A673 (cell line): Measurements from ENCODE around the gene TRAM2. TPM values are rescaled to one million over a fixed set of nuclear protein-coding genes. Genes with fewer than 3 reads are reported as not detected.

Experiments
- BruUV-seq: library from RNA; stranded (reverse); fragments of 400-500 nt; replicated peaks from 2 replicates; lab custom pipeline; 2021; lab: Mats Ljungman, UMichigan
- CTCF ChIA-PET: fragments of 300-600 bp; sonication (Branson Sonifier 250); formaldehyde crosslinking; loops from one replicate; lab custom pipeline; 2022; ENCODE audit warnings: antibody characterized with exemption; lab: Charles Lee
- POLR2A ChIA-PET: fragments of 300-600 bp; sonication (Branson Sonifier 250); formaldehyde crosslinking; loops from one replicate; lab custom pipeline; 2022; ENCODE audit warnings: antibody characterized with exemption; ENCODE audit not compliant: low non-redundant PET; lab: Charles Lee
- DNase-seq: peaks from one replicate; pipeline ENCODE4 v3.0.0-alpha.2; 2015; ENCODE audit warnings: low spot score
- H3K27ac ChIP-seq: fragments of 200-600 bp; sonication (generic); 2 replicates; pipeline ENCODE4 v1.5.1; 2016; ENCODE audit warnings: mixed run types, low read depth, mild to moderate bottlenecking, mixed read lengths, antibody characterized with exemption, low read length; ENCODE audit not compliant: poor library complexity, severe bottlenecking
- H3K27me3 ChIP-seq: fragments of 200-600 bp; sonication (generic); replicated peaks from 2 replicates; pipeline ENCODE4 v1.6.1; 2017; ENCODE audit warnings: mixed run types, low read depth, mild to moderate bottlenecking, mixed read lengths, antibody characterized with exemption, low read length; ENCODE audit not compliant: insufficient read depth, poor library complexity
- H3K36me3 ChIP-seq: fragments of 200-600 bp; sonication (generic); 2 replicates; pipeline ENCODE4 v1.6.1; 2016; ENCODE audit warnings: mixed run types, mild to moderate bottlenecking, mixed read lengths, antibody characterized with exemption, low read length; ENCODE audit not compliant: insufficient read depth, poor library complexity, severe bottlenecking
- H3K4me1 ChIP-seq: fragments of 200-600 bp; sonication (generic); 2 replicates; pipeline ENCODE4 v1.6.1; 2017; ENCODE audit warnings: mixed run types, mild to moderate bottlenecking, mixed read lengths, antibody characterized with exemption, low read length; ENCODE audit not compliant: insufficient read depth, poor library complexity, severe bottlenecking
- H3K4me3 ChIP-seq: fragments of 200-600 bp; sonication (generic); 2 replicates; pipeline ENCODE4 v1.5.1; 2016; ENCODE audit warnings: low read depth, mixed run types, mild to moderate bottlenecking, mixed read lengths, low read length; ENCODE audit not compliant: poor library complexity, severe bottlenecking
- H3K9me3 ChIP-seq: fragments of 200-600 bp; sonication (generic); 2 replicates; pipeline ENCODE4 v1.6.1; 2016; ENCODE audit warnings: mixed run types, low read depth, mild to moderate bottlenecking, mixed read lengths, antibody characterized with exemption, low read length; ENCODE audit not compliant: poor library complexity, severe bottlenecking
- EZH2 ChIP-seq: fragments of 200-600 bp; sonication (generic); IDR thresholded peaks from 2 replicates; pipeline ENCODE4 v1.6.1; 2017; ENCODE audit warnings: borderline replicate concordance, low read depth, mild to moderate bottlenecking, mixed read lengths, antibody characterized with exemption, low read length; ENCODE audit not compliant: poor library complexity, severe bottlenecking
- intact Hi-C: fragments of 100-400 bp; cut with micrococcal nuclease; formaldehyde crosslinking; loops from one replicate; pipeline ENCODE4 v1.10.0; 2022; ENCODE audit not compliant: unreplicated experiment
- total RNA-seq: library from RNA; stranded (reverse); gene quantifications from 2 replicates; pipeline ENCODE4 v1.2.3, GENCODE V29; 2021
- TF ChIP-seq, protein P1 (sequence below): fragments of 300-800, 200-600 bp; sonication (generic); conservative IDR thresholded peaks from 2 replicates; pipeline ENCODE4 v1.5.1; 2017; ENCODE audit warnings: low read depth, mild to moderate bottlenecking, antibody characterized with exemption, low read length, moderate library complexity, mixed read lengths

Gene TRAM2
- total RNA-seq, 1 experiment from 2014 or later: 21.9 TPM

DNA sequence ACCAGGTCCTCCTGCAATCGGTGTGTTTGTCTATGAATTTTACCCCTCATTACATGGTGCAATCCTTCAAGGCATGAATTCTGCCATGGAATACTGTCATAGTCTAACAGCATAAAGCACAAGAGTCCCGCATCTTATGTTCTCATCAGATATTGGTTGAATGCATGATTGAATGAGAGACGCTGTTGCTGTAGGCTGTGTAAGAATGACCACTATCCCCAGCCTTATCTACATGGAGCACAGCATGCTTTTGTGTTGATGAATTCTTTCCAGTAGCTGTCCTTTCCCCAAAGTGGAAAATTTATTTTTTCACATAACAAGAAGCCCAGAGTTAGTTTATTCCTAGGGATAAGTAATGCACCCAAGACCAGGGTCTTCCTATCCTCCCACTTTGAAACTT, 5.6 kb upstream of the TRAM2 start:
- DNase-seq: no peak
- BruUV-seq: no TSS peak
- ChIA-PET POLR2A (no interaction called here), CTCF (no interaction called here)
- Histone ChIP-seq H3K36me3 (no peaks in the 10 kb centered on the region), H3K27me3 (no peaks in the 10 kb centered on the region), H3K4me1 (no peaks in the 10 kb centered on the region), H3K4me3 (no peak overlapping the region), H3K27ac (no peak overlapping the region), H3K9me3 (no peaks in the 10 kb centered on the region)
- intact Hi-C loops: no loop called here
- no peak for TF ChIP-seq EZH2

DNA sequence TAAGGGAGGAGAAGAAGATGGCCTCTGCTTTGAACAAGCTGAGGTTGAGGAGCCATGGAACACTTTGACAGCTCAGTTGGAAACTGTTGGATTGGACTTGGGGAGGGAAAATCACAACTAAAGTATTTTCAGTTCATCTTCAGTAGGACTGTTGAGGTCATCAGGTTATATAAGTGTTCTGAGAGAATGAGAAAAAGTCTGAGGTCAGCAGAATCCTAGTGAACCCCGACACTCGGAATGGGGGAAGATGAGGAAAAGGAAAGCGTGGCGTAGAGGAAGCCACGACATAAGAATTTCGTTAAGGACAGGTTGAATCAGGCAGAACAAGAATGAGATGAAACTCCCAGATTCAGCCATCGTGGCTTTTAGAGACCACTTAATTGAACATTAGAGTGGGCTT, 4.0 kb upstream of the TRAM2 start:
- intact Hi-C loops: no loop called here
- DNase-seq: no peak
- Histone ChIP-seq H3K4me1 (no peaks in the 10 kb centered on the region), H3K27me3 (no peaks in the 10 kb centered on the region), H3K27ac (no peak overlapping the region), H3K36me3 (no peaks in the 10 kb centered on the region), H3K9me3 (no peaks in the 10 kb centered on the region), H3K4me3 (no peak overlapping the region)
- ChIA-PET POLR2A (no interaction called here), CTCF (no interaction called here)
- BruUV-seq: no TSS peak
- TF ChIP-seq, protein P1, sequence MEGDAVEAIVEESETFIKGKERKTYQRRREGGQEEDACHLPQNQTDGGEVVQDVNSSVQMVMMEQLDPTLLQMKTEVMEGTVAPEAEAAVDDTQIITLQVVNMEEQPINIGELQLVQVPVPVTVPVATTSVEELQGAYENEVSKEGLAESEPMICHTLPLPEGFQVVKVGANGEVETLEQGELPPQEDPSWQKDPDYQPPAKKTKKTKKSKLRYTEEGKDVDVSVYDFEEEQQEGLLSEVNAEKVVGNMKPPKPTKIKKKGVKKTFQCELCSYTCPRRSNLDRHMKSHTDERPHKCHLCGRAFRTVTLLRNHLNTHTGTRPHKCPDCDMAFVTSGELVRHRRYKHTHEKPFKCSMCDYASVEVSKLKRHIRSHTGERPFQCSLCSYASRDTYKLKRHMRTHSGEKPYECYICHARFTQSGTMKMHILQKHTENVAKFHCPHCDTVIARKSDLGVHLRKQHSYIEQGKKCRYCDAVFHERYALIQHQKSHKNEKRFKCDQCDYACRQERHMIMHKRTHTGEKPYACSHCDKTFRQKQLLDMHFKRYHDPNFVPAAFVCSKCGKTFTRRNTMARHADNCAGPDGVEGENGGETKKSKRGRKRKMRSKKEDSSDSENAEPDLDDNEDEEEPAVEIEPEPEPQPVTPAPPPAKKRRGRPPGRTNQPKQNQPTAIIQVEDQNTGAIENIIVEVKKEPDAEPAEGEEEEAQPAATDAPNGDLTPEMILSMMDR: no peak
- no peak for TF ChIP-seq EZH2

DNA sequence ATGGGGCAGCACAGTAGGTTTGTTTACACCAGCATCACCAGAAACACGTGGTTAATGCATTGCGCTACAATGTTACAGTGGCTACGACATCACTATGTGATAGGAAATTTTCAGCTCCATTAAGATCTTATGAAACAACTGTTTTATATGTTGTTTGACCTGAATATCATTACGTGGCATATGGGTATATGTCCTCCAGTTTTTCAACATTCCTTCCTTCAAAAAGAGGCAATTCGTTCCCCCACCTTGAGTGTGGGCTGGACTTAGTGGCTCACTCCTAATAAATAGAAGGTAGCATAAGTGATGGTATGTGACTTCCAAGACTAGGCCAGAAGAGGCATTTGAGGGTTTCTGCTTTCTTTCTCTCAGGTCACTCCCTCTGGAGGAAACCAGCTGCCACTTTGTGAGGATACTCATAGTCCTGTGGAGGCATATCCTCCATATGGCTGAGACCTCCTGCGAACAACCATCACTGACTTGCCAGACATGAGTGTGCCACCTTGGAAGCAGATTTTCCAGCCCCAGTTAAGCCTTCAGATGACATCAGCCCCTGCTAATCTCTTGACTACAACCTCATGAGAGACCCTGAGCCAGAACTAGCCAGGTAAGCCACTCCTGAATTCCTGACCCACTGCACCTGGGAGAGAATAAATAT, 2.3 kb upstream of the TRAM2 start:
- Histone ChIP-seq H3K4me1 (peaks cover 3% of the 10 kb centered on the region), H3K9me3 (no peaks in the 10 kb centered on the region), H3K27me3 (no peaks in the 10 kb centered on the region), H3K27ac (no peak overlapping the region), H3K4me3 (no peak overlapping the region), H3K36me3 (no peaks in the 10 kb centered on the region)
- no TSS peak for BruUV-seq
- TF ChIP-seq EZH2: no peak
- TF ChIP-seq, protein P1: no peak
- ChIA-PET POLR2A (no interaction called here), CTCF (interaction anchor here (0.6 kb wide), 1 partner anchor 171 kb away, joined by 3 read pairs; no protein-coding TSS in a partner anchor)
- intact Hi-C loops: no loop called here
- no peak for DNase-seq
